ENCODE results near the gene SCAMP4.

Gene SCAMP4

GRCh38 chr19:1945899-1946298 lies 40.7 kb downstream of the SCAMP4 start:
- DNase-seq (ENCODE audit: extremely low read depth, insufficient read length), result peak; percentile 15
- peaks cover 3% of the 10 kb centered on the region for H3K36me3 ChIP-seq (ENCODE audit: control insufficient read depth, insufficient read depth, low read length)
- H3K4me3 ChIP-seq (replicated peaks; ENCODE audit: low read depth, low read length), result no peak overlapping the region
- H3K27me3 ChIP-seq (replicated peaks; ENCODE audit: control insufficient read depth, insufficient read depth, low read length), result no peaks in the 10 kb centered on the region
- peak; percentile 49 for TF ChIP-seq CTCF (IDR thresholded peaks at IDR 0.05; ENCODE audit: insufficient read depth, low read length, poor library complexity, severe bottlenecking)

GRCh38 chr19:1947651-1948209 lies 42.5 kb downstream of the SCAMP4 start:
- Histone ChIP-seq H3K36me3 (ENCODE audit: control insufficient read depth, insufficient read depth, low read length) (peaks cover 8% of the 10 kb centered on the region), H3K4me3 (replicated peaks; ENCODE audit: low read depth, low read length) (no peak overlapping the region), H3K27me3 (replicated peaks; ENCODE audit: control insufficient read depth, insufficient read depth, low read length) (no peaks in the 10 kb centered on the region)
- DNase-seq (ENCODE audit: extremely low read depth, insufficient read length), result peak; percentile 13
- no peak for TF ChIP-seq CTCF (IDR thresholded peaks at IDR 0.05; ENCODE audit: insufficient read depth, low read length, poor library complexity, severe bottlenecking)

- peak; percentile 9 for DNase-seq (ENCODE audit: extremely low read depth, insufficient read length)
- no peaks in the 10 kb centered on the region for H3K27me3 ChIP-seq (replicated peaks; ENCODE audit: control insufficient read depth, insufficient read depth, low read length)
- H3K36me3 ChIP-seq (ENCODE audit: control insufficient read depth, insufficient read depth, low read length), result peaks cover 15% of the 10 kb centered on the region
- TF ChIP-seq CTCF (IDR thresholded peaks at IDR 0.05; ENCODE audit: insufficient read depth, low read length, poor library complexity, severe bottlenecking), result no peak
- no peak overlapping the region for H3K4me3 ChIP-seq (replicated peaks; ENCODE audit: low read depth, low read length)
Observed at GRCh38 chr19:1949304-1950101, 44.3 kb downstream of the SCAMP4 start.

GRCh38 chr19:1950640-1951039 lies 45.4 kb downstream of the SCAMP4 start:
- DNase-seq (ENCODE audit: extremely low read depth, insufficient read length), result no peak
- TF ChIP-seq CTCF (IDR thresholded peaks at IDR 0.05; ENCODE audit: insufficient read depth, low read length, poor library complexity, severe bottlenecking), result no peak
- H3K4me3 ChIP-seq (replicated peaks; ENCODE audit: low read depth, low read length), result no peak overlapping the region
- H3K27me3 ChIP-seq (replicated peaks; ENCODE audit: control insufficient read depth, insufficient read depth, low read length), result no peaks in the 10 kb centered on the region
- peaks cover 15% of the 10 kb centered on the region for H3K36me3 ChIP-seq (ENCODE audit: control insufficient read depth, insufficient read depth, low read length)

- no peak for DNase-seq (ENCODE audit: extremely low read depth, insufficient read length)
- H3K27me3 ChIP-seq (replicated peaks; ENCODE audit: control insufficient read depth, insufficient read depth, low read length), result no peaks in the 10 kb centered on the region
- no peak for TF ChIP-seq CTCF (IDR thresholded peaks at IDR 0.05; ENCODE audit: insufficient read depth, low read length, poor library complexity, severe bottlenecking)
Observed at GRCh38 chr19:1952635-1953034, 47.4 kb downstream of the SCAMP4 start.

More at GRCh38 chr19:1952635-1953034, 47.4 kb downstream of the SCAMP4 start:
- H3K4me3 ChIP-seq (replicated peaks; ENCODE audit: low read depth, low read length), result no peak overlapping the region
- H3K36me3 ChIP-seq (ENCODE audit: control insufficient read depth, insufficient read depth, low read length), result peaks cover 19% of the 10 kb centered on the region

Measured in GM06990 (cell line).